ENCODE measurements around the gene B2M. TPM values are rescaled to one million over a fixed set of nuclear protein-coding genes. Genes with fewer than 3 reads are reported as not detected.
"Not testable (repeated sequence)": the region's sequence is repeated elsewhere in the genome, so short reads cannot be mapped to it uniquely, and the experiment has no call there.

The B2M gene
- polyA plus RNA-seq, 1 donor (not counting 4 experiments of a cell fraction or from before 2014, with no cell fraction given): 3,098 TPM

DNA sequence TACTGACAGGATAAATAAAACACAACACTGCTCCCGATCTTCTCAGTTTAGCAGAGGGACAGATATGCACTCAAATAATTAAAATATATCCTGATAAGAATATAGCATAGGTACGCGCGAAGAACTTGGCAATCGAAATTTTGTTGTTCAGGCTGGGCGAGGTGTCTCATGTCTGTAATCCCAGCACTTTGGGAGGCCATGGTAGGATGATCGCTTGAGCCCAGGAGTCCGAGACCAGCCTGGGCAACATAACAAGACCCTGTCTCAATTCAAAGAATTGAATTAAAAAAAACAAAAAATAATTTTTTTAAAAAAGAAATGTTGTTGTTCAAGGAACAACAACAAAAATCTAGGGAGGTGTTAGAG, 7.6 kb downstream of the B2M start:
- DNase-seq (ENCODE audit: low read depth, low spot score) (no peak), FAIRE-seq (no peak)
- Histone ChIP-seq H3K79me2 (ENCODE audit: control insufficient read depth, insufficient read depth, low read length) (peaks cover 21% of the 10 kb centered on the region), H3K9ac (ENCODE audit: control insufficient read depth, extremely low read depth, insufficient read depth, low read length) (no peak overlapping the region), H3K27me3 (ENCODE audit: control insufficient read depth, extremely low read depth, insufficient read depth, low read length) (no peaks in the 10 kb centered on the region), H3K4me1 (ENCODE audit: control insufficient read depth, extremely low read depth, insufficient read depth, low read length) (no peaks in the 10 kb centered on the region), H4K20me1 (ENCODE audit: control insufficient read depth, extremely low read depth, insufficient read depth, low read length) (peaks cover 6% of the 10 kb centered on the region), H2AFZ (ENCODE audit: control insufficient read depth, low read length) (no peak overlapping the region), H3K4me2 (ENCODE audit: control insufficient read depth, extremely low read depth, insufficient read depth, low read depth, low read length) (no peak overlapping the region), H3K4me3 (ENCODE audit: control insufficient read depth in 2 of 3, extremely low read depth in 1 of 3, insufficient read depth in 2 of 3, low read depth in 1 of 3, low read length in 3 of 3) (no peak overlapping the region), H3K9me1 (ENCODE audit: control insufficient read depth, extremely low read depth, insufficient read depth, low read length) (no peaks in the 10 kb centered on the region), H3K27ac (ENCODE audit: control insufficient read depth, insufficient read depth, low read length) (no peak overlapping the region), H3K9me3 (ENCODE audit: control insufficient read depth, low read depth, low read length) (no peaks in the 10 kb centered on the region), H3K36me3 (ENCODE audit: control insufficient read depth in 2 of 2, extremely low read depth in 1 of 2, insufficient read depth in 2 of 2, low read length in 2 of 2) (peaks cover 26 to 29% of the 10 kb centered on the region in 2 experiments)
- TF ChIP-seq, protein P1, sequence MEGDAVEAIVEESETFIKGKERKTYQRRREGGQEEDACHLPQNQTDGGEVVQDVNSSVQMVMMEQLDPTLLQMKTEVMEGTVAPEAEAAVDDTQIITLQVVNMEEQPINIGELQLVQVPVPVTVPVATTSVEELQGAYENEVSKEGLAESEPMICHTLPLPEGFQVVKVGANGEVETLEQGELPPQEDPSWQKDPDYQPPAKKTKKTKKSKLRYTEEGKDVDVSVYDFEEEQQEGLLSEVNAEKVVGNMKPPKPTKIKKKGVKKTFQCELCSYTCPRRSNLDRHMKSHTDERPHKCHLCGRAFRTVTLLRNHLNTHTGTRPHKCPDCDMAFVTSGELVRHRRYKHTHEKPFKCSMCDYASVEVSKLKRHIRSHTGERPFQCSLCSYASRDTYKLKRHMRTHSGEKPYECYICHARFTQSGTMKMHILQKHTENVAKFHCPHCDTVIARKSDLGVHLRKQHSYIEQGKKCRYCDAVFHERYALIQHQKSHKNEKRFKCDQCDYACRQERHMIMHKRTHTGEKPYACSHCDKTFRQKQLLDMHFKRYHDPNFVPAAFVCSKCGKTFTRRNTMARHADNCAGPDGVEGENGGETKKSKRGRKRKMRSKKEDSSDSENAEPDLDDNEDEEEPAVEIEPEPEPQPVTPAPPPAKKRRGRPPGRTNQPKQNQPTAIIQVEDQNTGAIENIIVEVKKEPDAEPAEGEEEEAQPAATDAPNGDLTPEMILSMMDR (optimal IDR thresholded peaks at IDR 0.05 in 1 of 3, IDR thresholded peaks at IDR 0.05 in 1 of 3, conservative IDR thresholded peaks at IDR 0.05 in 1 of 3; ENCODE audit: extremely low read depth in 1 of 3, insufficient read depth in 2 of 3, low read length in 3 of 3): no peak
- no peak for TF ChIP-seq EZH2 (IDR thresholded peaks at IDR 0.05; ENCODE audit: low read length)
- dilution Hi-C loops (cut with MboI; ENCODE audit: extremely low pct_ligation_motif_present, low sequenced_read_pairs): no loop called here

DNA sequence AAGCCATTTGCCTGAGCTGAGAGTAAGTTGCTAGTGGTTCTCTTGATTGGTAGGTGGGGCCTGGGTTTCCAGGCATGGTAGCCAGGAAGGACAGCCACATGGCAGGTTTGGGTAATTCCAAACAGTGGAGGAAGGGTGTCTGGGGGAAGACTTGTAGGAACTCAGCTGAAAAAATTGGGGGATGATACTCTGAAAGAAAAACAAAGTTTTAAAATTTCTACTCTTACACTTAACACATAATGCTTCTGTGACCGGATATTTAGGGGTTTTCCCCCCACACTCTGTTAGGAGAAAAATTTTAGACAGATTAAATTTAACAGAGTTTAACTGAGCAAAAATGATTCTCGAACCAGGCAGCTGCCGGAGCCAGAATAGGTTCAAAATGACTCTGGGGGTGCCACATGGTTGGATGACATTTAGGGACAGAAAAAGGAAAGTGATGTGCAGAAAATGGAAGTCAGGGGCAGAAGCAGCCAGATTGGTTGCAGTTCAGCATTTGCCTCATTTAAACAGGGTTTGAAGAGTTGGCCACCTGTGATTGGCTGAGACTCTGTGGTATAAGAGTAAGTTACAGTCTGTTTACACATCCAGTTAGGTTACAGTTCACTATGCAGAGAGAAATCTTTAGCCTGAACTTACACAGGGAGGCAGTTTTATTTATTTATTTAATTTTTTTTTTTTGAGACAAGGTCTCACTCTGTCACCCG, 8.1 kb downstream of the B2M start:
- FAIRE-seq: no peak
- Histone ChIP-seq H4K20me1 (ENCODE audit: control insufficient read depth, extremely low read depth, insufficient read depth, low read length) (peaks cover 6% of the 10 kb centered on the region), H2AFZ (ENCODE audit: control insufficient read depth, low read length) (no peak overlapping the region), H3K4me2 (ENCODE audit: control insufficient read depth, extremely low read depth, insufficient read depth, low read depth, low read length) (no peak overlapping the region), H3K9me3 (ENCODE audit: control insufficient read depth, low read depth, low read length) (no peaks in the 10 kb centered on the region), H3K4me1 (ENCODE audit: control insufficient read depth, extremely low read depth, insufficient read depth, low read length) (no peaks in the 10 kb centered on the region), H3K9me1 (ENCODE audit: control insufficient read depth, extremely low read depth, insufficient read depth, low read length) (no peaks in the 10 kb centered on the region), H3K27ac (ENCODE audit: control insufficient read depth, insufficient read depth, low read length) (no peak overlapping the region), H3K79me2 (ENCODE audit: control insufficient read depth, insufficient read depth, low read length) (peaks cover 16% of the 10 kb centered on the region), H3K36me3 (ENCODE audit: control insufficient read depth in 2 of 2, extremely low read depth in 1 of 2, insufficient read depth in 2 of 2, low read length in 2 of 2) (peaks cover 26 to 29% of the 10 kb centered on the region in 2 experiments), H3K4me3 (ENCODE audit: control insufficient read depth in 2 of 3, extremely low read depth in 1 of 3, insufficient read depth in 2 of 3, low read depth in 1 of 3, low read length in 3 of 3) (no peak overlapping the region), H3K9ac (ENCODE audit: control insufficient read depth, extremely low read depth, insufficient read depth, low read length) (no peak overlapping the region), H3K27me3 (ENCODE audit: control insufficient read depth, extremely low read depth, insufficient read depth, low read length) (no peaks in the 10 kb centered on the region)
- DNase-seq (ENCODE audit: low read depth, low spot score): no peak
- dilution Hi-C loops (cut with MboI; ENCODE audit: extremely low pct_ligation_motif_present, low sequenced_read_pairs): no loop called here
- TF ChIP-seq, protein P1 (optimal IDR thresholded peaks at IDR 0.05 in 1 of 3, IDR thresholded peaks at IDR 0.05 in 1 of 3, conservative IDR thresholded peaks at IDR 0.05 in 1 of 3; ENCODE audit: extremely low read depth in 1 of 3, insufficient read depth in 2 of 3, low read length in 3 of 3): no peak
- TF ChIP-seq EZH2 (IDR thresholded peaks at IDR 0.05; ENCODE audit: low read length): no peak

DNA sequence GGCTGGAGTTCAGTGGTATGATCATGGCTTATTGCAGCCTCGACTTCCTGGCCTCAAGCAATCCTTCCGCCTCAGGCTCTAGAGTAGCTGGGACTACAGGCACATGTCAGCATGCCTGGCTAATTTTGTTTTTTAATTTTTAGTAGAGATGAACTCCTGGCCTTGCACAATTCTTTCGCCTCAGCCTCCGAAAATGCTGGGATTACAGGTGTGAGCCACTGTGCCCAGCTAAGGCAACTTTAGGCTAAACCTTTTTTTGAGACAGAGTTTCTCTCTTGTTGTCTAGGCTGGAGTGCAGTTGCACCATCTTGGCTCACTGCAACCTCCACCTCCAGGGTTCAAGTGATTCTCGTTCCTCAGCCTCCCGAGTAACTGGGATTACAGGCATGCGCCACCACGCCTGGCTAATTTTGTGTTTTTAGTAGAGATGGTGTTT, 8.7 kb downstream of the B2M start:
- Histone ChIP-seq H3K36me3 (ENCODE audit: control insufficient read depth in 2 of 2, extremely low read depth in 1 of 2, insufficient read depth in 2 of 2, low read length in 2 of 2) (peaks cover 24 to 28% of the 10 kb centered on the region in 2 experiments), H3K79me2 (ENCODE audit: control insufficient read depth, insufficient read depth, low read length) (peaks cover 10% of the 10 kb centered on the region)
- FAIRE-seq; H3K4me3 ChIP-seq (ENCODE audit: control insufficient read depth in 2 of 3, extremely low read depth in 1 of 3, insufficient read depth in 2 of 3, low read depth in 1 of 3, low read length in 3 of 3); H3K4me1 ChIP-seq (ENCODE audit: control insufficient read depth, extremely low read depth, insufficient read depth, low read length); DNase-seq (ENCODE audit: low read depth, low spot score); H3K9ac ChIP-seq (ENCODE audit: control insufficient read depth, extremely low read depth, insufficient read depth, low read length); H2AFZ ChIP-seq (ENCODE audit: control insufficient read depth, low read length); dilution Hi-C loops (cut with MboI; ENCODE audit: extremely low pct_ligation_motif_present, low sequenced_read_pairs); H3K9me1 ChIP-seq (ENCODE audit: control insufficient read depth, extremely low read depth, insufficient read depth, low read length); H4K20me1 ChIP-seq (ENCODE audit: control insufficient read depth, extremely low read depth, insufficient read depth, low read length); H3K4me2 ChIP-seq (ENCODE audit: control insufficient read depth, extremely low read depth, insufficient read depth, low read depth, low read length); H3K27ac ChIP-seq (ENCODE audit: control insufficient read depth, insufficient read depth, low read length); H3K27me3 ChIP-seq (ENCODE audit: control insufficient read depth, extremely low read depth, insufficient read depth, low read length); H3K9me3 ChIP-seq (ENCODE audit: control insufficient read depth, low read depth, low read length): not testable (repeated sequence)

Data from keratinocyte (primary cell).